ENCODE data around the gene TMEM53.

The TMEM53 gene

GRCh38 chr1:44634606-44635189 is 39.6 kb downstream of the TMEM53 start:
- TF ChIP-seq POLR2AphosphoS5 (IDR thresholded peaks at IDR 0.05; ENCODE audit: low read depth, low read length), result no peak
- no peak for TF ChIP-seq POLR2A (IDR thresholded peaks at IDR 0.05; ENCODE audit: low read depth, low read length)
- no peak for TF ChIP-seq TAF1 (IDR thresholded peaks at IDR 0.05; ENCODE audit: borderline replicate concordance, low read depth, low read length)
- no peak for FAIRE-seq

GRCh38 chr1:44632598-44632997 is 41.7 kb downstream of the TMEM53 start:
- TF ChIP-seq POLR2AphosphoS5 (IDR thresholded peaks at IDR 0.05; ENCODE audit: low read depth, low read length) (no peak), TAF1 (IDR thresholded peaks at IDR 0.05; ENCODE audit: borderline replicate concordance, low read depth, low read length) (no peak), POLR2A (IDR thresholded peaks at IDR 0.05; ENCODE audit: low read depth, low read length) (no peak)
- no peak for DNase-seq (ENCODE audit: insufficient read length)
- no peak for FAIRE-seq

More at GRCh38 chr1:44634606-44635189, 39.6 kb downstream of the TMEM53 start:
- no peak for DNase-seq (ENCODE audit: insufficient read length)

DNA sequence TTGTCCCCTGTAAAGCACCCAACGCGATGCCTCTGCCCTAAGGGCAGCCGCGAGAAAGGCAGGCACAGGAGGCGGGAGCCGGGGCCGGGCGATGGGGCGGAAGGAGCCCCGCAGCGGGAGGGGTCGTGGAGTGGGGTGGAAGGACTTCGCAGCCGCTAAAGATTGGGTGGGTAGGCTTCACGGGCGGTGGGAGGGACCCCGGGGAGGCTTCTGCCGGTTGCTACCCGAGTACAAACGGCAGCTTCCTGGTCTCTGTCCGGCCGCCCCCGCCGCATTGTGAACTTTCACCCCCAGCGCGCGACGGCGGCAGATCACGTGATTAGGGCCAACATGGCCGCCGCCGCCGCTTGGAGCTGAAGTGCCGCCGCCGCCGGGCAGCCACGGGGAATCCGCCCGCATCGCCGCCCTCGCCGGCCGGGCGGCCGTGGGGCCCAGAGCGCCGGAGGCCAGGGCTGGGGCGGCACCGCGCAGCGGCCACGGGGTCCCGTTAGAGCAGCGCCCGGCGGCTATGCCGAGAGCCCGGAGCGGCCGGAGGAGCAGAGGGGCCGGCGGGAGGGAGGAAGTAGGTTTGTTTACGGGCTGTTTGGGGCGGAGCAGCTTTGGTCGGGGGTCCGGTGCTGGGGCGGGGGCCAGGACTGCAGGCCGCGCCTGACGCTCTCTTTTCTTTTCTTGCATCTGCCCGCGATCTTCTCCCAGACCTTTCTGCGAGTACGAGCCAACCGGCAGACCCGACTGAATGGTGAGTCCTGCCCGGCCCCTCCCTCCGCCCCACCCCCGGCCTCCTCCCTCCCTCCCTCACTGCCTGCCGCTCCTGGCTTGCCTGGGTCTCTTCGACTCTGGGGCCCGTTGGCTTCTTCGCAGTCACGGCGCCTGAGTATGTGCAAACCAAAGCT is 42.4 kb downstream of the TMEM53 start:
- DNase-seq (ENCODE audit: insufficient read length) (peak; percentile 94), FAIRE-seq (peak; percentile 71)
- TF ChIP-seq POLR2A (IDR thresholded peaks at IDR 0.05; ENCODE audit: low read depth, low read length) (peak; percentile 95), POLR2AphosphoS5 (IDR thresholded peaks at IDR 0.05; ENCODE audit: low read depth, low read length) (no peak; the same call in none of the 2 replicates), TAF1 (IDR thresholded peaks at IDR 0.05; ENCODE audit: borderline replicate concordance, low read depth, low read length) (peak; percentile 93)

GRCh38 chr1:44631333-44631646 is 43.0 kb downstream of the TMEM53 start:
- peak; percentile 88 for FAIRE-seq
- TF ChIP-seq POLR2A (IDR thresholded peaks at IDR 0.05; ENCODE audit: low read depth, low read length) (no peak), TAF1 (IDR thresholded peaks at IDR 0.05; ENCODE audit: borderline replicate concordance, low read depth, low read length) (no peak), POLR2AphosphoS5 (IDR thresholded peaks at IDR 0.05; ENCODE audit: low read depth, low read length) (no peak)

GRCh38 chr1:44630116-44630515 is 44.2 kb downstream of the TMEM53 start:
- FAIRE-seq (no peak), DNase-seq (ENCODE audit: insufficient read length) (no peak)
- no peak for TF ChIP-seq POLR2AphosphoS5 (IDR thresholded peaks at IDR 0.05; ENCODE audit: low read depth, low read length)
- TF ChIP-seq POLR2A (IDR thresholded peaks at IDR 0.05; ENCODE audit: low read depth, low read length), result no peak
- TF ChIP-seq TAF1 (IDR thresholded peaks at IDR 0.05; ENCODE audit: borderline replicate concordance, low read depth, low read length), result no peak

More at GRCh38 chr1:44631333-44631646, 43.0 kb downstream of the TMEM53 start:
- no peak for DNase-seq (ENCODE audit: insufficient read length)

DNA sequence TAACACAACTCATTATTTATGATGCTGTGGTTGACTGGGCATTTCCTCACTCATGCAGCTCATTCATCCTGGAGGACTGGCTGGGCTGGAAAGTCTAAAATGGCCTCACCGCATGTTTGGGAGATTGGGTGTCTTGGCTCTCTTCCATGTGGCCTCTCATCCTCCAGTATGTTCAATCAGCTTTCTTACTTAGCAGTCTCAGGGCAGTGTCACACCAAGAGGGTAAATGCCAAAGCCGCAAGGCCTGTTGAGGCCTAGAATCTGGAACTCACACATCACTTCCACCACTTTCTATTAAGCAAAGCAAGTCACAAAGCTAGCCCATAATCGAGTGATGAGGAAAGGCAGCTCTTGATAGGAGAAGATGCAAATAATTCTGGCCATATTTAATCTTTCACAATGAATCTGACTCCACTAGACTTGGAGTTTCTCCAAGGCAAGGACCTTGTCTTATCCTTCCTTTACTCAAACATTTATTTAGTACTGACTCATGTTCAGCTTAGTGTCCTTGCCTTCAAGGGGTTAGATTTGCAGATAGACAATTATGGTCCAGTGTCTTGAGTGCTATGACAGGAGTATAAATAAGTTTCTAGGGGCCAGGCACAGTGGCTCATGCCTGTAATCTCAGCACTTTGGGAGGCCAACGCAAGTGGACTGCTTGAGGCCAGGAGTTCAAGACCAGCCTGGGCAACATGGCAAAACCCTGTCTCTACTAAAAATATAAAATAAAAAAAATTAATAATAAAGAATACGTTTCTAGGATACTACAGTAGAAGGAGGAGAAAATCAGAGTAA is 45.1 kb downstream of the TMEM53 start:
- no peak for DNase-seq (ENCODE audit: insufficient read length)

GRCh38 chr1:44625348-44625747 is 48.9 kb downstream of the TMEM53 start:
- FAIRE-seq (no peak), DNase-seq (ENCODE audit: insufficient read length) (no peak)
- TF ChIP-seq POLR2AphosphoS5 (IDR thresholded peaks at IDR 0.05; ENCODE audit: low read depth, low read length) (no peak), TAF1 (IDR thresholded peaks at IDR 0.05; ENCODE audit: borderline replicate concordance, low read depth, low read length) (no peak), POLR2A (IDR thresholded peaks at IDR 0.05; ENCODE audit: low read depth, low read length) (no peak)

More for the DNA sequence above, 45.1 kb downstream of the TMEM53 start:
- TF ChIP-seq POLR2AphosphoS5 (IDR thresholded peaks at IDR 0.05; ENCODE audit: low read depth, low read length) (no peak), POLR2A (IDR thresholded peaks at IDR 0.05; ENCODE audit: low read depth, low read length) (no peak)
- FAIRE-seq, result no peak

- FAIRE-seq (no peak), DNase-seq (ENCODE audit: insufficient read length) (no peak)
- TF ChIP-seq POLR2AphosphoS5 (IDR thresholded peaks at IDR 0.05; ENCODE audit: low read depth, low read length) (no peak), POLR2A (IDR thresholded peaks at IDR 0.05; ENCODE audit: low read depth, low read length) (no peak), TAF1 (IDR thresholded peaks at IDR 0.05; ENCODE audit: borderline replicate concordance, low read depth, low read length) (no peak)
These were observed 49.9 kb downstream of the TMEM53 start for GRCh38 chr1:44624268-44624901.

- TF ChIP-seq TAF1 (IDR thresholded peaks at IDR 0.05; ENCODE audit: borderline replicate concordance, low read depth, low read length) (no peak), POLR2AphosphoS5 (IDR thresholded peaks at IDR 0.05; ENCODE audit: low read depth, low read length) (no peak), POLR2A (IDR thresholded peaks at IDR 0.05; ENCODE audit: low read depth, low read length) (no peak)
- no peak for FAIRE-seq
- DNase-seq (ENCODE audit: insufficient read length), result no peak
These were observed 52.4 kb downstream of the TMEM53 start for GRCh38 chr1:44621841-44622286.

DNA sequence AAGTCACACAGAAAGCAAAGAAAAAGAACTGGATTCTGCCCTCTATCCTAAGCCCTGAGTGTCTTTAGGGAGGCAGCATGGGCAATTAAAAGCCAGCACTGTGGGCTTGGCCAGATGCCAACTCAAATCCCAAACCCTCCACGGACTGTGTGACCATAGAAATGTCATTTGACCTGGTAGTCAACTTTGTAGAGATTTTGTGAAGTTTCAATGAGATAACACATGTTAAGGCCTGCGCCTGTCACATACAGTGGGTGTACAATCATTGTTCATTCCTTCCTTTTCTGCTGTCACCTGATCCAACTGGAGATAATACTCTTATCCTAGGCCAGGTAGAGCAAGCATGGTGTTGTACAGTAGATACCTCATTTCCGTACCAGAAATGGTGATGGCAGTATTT is 54.2 kb downstream of the TMEM53 start:
- FAIRE-seq (no peak), DNase-seq (ENCODE audit: insufficient read length) (no peak)
- TF ChIP-seq POLR2AphosphoS5 (IDR thresholded peaks at IDR 0.05; ENCODE audit: low read depth, low read length), result no peak

DNA sequence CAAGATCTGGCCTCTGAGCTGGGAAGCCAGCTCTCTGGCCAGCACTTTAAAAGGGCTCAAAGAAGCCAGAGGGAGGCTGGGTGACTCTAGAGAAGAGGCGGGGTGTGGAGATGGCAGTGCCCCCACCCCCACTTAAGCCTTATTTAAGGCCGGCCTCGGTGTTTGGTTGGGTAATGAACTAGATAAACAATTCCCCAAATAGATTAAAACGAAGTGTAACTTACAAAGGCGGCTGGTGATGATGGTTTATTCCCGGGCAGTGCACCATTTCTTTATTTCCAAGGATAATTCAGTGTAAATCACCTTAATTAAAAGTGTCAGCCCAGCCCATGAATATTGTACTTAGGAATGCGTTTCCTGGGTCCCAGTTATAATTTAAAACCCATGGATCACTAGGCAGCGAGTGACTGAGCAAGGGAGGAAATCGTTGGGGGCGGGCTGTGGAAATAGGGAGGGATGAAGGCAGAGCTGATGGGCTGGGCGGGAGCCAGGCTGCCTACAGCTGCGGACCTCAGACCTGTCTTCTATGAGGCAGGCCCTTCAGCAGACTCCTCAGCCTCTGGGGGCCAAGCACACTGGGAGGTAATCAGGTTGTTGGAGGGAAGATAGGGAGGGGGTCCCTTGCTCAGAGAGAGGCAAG is 54.9 kb downstream of the TMEM53 start:
- TF ChIP-seq TAF1 (IDR thresholded peaks at IDR 0.05; ENCODE audit: borderline replicate concordance, low read depth, low read length) (no peak), POLR2A (IDR thresholded peaks at IDR 0.05; ENCODE audit: low read depth, low read length) (no peak), POLR2AphosphoS5 (IDR thresholded peaks at IDR 0.05; ENCODE audit: low read depth, low read length) (no peak)
- no peak for DNase-seq (ENCODE audit: insufficient read length)
- no peak for FAIRE-seq

Measured in GM12892 (cell line).